H7 (cell line): ENCODE data around the gene KATNAL1. TPM values are rescaled to one million over a fixed set of nuclear protein-coding genes. Genes with fewer than 3 reads are reported as not detected.
"Not testable (repeated sequence)": the region's sequence is repeated elsewhere in the genome, so short reads cannot be mapped to it uniquely, and the experiment has no call there.

ENCODE experiments used
- DNase-seq: peaks from one replicate; pipeline ENCODE4 v3.0.0; 2012
- H3K27me3 ChIP-seq: 2 replicates; pipeline ENCODE4 v1.6.0; 2011; ENCODE audit warnings: mild to moderate bottlenecking, low read length; ENCODE audit not compliant: control insufficient read depth, insufficient read depth
- H3K36me3 ChIP-seq: replicated peaks from 2 replicates; pipeline ENCODE4 v1.5.1; 2011; ENCODE audit warnings: low read length; ENCODE audit not compliant: control insufficient read depth, insufficient read depth
- H3K4me3 ChIP-seq: 2 replicates; pipeline ENCODE4 v1.5.1; 2011; ENCODE audit warnings: low read depth, mild to moderate bottlenecking, control low read depth, low read length, moderate library complexity; ENCODE audit not compliant: insufficient read depth
- total RNA-seq: library from RNA; depleted of rRNA; stranded (reverse); fragments of >200 nt; shearing (Covaris generic); gene quantifications from 2 replicates; pipeline ENCODE4 v1.2.3, GENCODE V29; 2014

KATNAL1 gene
- total RNA-seq, 1 experiment from 2014 or later = 12.1 TPM

DNA sequence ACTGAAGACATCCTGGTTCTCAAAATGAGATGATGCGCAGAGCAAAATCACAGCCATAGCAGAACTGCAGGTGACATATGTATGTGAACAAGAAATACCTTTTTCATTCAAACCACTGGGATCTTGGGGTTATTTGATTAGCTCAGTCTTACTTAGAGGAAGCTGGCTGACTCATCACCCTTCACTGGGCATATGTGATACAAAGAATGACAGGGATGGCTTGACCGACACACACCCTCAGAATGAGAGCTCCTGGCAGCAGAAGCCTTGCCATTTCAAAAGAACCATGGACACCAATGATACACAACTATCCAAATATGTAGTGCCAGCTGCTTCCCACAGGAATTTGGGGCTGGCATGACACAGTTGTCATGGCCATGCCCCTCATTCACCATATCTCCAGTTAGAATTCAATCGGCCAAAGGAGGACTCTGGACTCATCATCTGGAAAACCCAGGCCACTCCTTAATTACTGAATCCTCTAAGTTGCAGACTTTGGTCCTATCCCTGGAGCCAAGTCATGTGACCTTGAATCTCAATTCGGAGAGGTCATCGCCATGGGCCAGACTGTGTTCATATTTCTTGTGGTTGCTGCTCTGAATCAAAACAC, 115.8 kb downstream of the KATNAL1 start:
- no peak overlapping the region for H3K4me3 ChIP-seq
- no peaks in the 10 kb centered on the region for H3K36me3 ChIP-seq
- DNase-seq = no peak
- H3K27me3 ChIP-seq = no peaks in the 10 kb centered on the region

- H3K4me3 ChIP-seq = no peak overlapping the region
- H3K27me3 ChIP-seq = no peaks in the 10 kb centered on the region
- H3K36me3 ChIP-seq = no peaks in the 10 kb centered on the region
- DNase-seq = peak; percentile 35
Measured at GRCh38 chr13:30186634-30187415, 120.5 kb downstream of the KATNAL1 start.

GRCh38 chr13:30181888-30182651, 125.3 kb downstream of the KATNAL1 start:
- H3K4me3 ChIP-seq = no peak overlapping the region
- no peaks in the 10 kb centered on the region for H3K36me3 ChIP-seq
- H3K27me3 ChIP-seq = no peaks in the 10 kb centered on the region
- DNase-seq = peak; percentile 46

DNA sequence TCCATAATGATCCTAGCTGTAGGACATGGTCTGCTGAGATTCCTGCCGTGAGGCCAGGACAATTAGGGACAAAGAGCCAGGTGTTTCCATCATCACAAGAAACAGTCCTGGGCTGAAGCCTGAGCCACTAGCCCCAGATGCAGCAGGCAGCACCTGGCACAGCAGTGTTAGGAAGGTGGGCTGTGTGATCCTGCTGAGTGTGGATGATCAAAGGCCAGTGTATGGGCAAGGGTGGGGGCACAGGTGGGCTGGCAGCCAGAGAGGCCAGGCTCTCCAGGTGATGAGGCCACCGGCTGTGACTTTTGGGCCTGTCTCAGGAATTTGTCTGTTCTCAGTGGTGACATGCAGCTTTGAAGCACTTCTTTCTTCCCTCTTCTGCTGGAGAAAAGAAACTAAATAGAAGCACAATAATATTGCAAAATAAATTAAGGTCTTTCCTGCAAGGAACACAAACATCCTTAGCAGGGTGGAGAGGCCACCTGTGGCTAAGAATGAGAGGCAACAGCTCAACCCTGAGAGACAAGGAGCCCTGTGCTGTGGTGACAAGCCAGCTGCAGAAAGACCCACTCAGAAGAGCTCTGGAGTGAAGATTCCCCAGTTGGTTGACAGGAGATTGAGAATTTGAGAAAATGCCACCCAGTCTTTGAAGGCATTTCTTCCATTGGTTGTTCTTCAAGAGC, 127.6 kb downstream of the KATNAL1 start:
- Histone ChIP-seq H3K27me3 (no peaks in the 10 kb centered on the region), H3K4me3 (no peak overlapping the region), H3K36me3 (no peaks in the 10 kb centered on the region)
- DNase-seq = no peak

- Histone ChIP-seq H3K36me3 (no peaks in the 10 kb centered on the region), H3K4me3 (no peak overlapping the region), H3K27me3 (no peaks in the 10 kb centered on the region)
- DNase-seq = no peak
Measured at GRCh38 chr13:30178976-30179375, 128.4 kb downstream of the KATNAL1 start.

DNA sequence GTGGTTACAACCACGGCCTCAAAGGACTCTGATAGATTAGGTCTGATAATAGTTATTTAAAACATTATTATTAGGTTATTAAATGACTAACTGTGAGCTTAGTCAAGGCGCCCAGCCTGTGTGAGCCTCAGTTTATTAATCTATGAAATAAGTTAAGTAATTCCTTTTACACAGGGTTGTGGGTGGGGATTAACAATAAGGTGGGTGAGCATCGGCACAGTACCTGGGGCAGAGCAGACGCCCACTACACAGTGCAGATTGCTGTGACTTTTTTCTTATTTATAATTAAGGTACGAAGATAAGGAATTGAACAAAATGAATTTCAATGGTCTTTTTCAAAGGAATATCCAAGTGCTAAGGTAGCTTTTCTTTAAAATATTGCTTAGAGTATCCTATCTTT, 132.2 kb downstream of the KATNAL1 start:
- no peak overlapping the region for H3K4me3 ChIP-seq
- no peaks in the 10 kb centered on the region for H3K36me3 ChIP-seq
- no peaks in the 10 kb centered on the region for H3K27me3 ChIP-seq
- DNase-seq = no peak

DNA sequence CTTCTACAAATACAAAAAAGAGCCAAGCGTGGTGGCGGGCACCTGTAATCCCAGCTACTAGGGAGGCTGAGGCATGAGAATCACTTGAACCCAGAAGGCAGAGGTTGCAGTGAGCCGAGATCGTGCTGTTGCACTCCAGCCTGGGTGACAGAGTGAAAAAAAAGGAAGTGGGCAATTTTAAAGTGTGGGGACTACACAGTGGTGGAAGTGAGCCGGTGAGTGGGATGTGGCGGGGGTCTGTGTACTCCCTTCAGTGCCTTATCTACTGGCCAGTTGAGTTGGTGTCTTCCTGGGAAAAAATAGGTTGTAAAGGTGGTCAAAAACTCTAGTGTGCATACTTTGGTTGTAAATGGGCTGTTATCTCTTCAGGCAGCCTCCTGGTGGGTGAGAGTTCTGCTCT, 133.1 kb downstream of the KATNAL1 start:
- not testable (repeated sequence) for H3K4me3 ChIP-seq, DNase-seq, H3K36me3 ChIP-seq, H3K27me3 ChIP-seq

DNA sequence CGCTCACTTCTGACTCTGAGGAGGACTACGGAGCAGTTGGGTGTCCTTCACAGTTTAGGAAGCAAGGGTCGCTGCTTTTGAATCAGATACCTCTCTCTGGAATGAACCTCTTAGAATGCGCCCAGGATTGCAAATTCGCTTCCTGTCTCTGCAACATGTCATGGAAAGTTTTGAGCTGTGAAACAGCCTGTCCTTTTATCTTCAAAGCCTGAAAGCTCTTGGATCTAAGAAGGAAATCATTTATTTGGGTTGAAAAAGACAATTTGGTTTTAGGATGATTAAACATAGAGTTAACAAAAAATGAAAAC, 134.1 kb downstream of the KATNAL1 start:
- H3K4me3 ChIP-seq = no peak overlapping the region
- H3K36me3 ChIP-seq = no peaks in the 10 kb centered on the region
- H3K27me3 ChIP-seq = no peaks in the 10 kb centered on the region
- DNase-seq = no peak

DNA sequence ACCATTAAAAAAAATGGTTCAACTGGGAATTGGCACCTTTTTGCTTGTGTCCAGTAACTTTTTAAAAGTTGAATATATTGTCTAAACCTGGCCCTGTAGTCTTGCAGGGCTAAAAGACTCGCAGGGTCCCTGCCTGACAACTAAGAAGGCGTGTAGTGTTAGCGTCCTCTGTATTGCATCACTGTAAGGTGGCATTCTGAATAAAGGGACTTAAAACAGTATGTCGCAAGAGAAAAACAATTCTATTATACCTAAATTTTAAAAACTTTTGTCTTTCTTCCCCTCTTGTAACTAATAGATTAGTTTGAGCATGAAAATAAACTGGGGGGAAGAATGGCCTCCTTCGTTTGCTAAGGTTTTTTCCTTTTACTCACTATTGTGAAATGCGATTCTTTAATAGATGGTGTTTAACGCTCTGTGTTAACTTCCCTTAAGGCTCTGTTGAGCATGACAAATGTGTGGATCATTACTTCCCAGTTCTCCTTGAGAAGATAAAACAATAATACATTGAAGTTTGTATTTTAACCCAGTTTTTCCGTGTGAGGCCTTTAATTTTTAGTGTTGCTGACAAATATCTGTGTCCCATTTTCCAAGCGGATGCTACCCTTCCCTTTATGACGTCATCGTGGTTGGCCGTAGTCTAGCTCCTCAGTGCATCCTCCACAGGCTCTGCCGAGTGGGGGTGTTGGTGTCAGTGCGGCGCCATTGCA, 134.6 kb downstream of the KATNAL1 start:
- H3K27me3 ChIP-seq = no peaks in the 10 kb centered on the region
- no peak for DNase-seq
- H3K4me3 ChIP-seq = no peak overlapping the region
- no peaks in the 10 kb centered on the region for H3K36me3 ChIP-seq

- Histone ChIP-seq H3K27me3 (no peaks in the 10 kb centered on the region), H3K4me3 (no peak overlapping the region), H3K36me3 (no peaks in the 10 kb centered on the region)
- no peak for DNase-seq
Measured at GRCh38 chr13:30170569-30170968, 136.8 kb downstream of the KATNAL1 start.

DNA sequence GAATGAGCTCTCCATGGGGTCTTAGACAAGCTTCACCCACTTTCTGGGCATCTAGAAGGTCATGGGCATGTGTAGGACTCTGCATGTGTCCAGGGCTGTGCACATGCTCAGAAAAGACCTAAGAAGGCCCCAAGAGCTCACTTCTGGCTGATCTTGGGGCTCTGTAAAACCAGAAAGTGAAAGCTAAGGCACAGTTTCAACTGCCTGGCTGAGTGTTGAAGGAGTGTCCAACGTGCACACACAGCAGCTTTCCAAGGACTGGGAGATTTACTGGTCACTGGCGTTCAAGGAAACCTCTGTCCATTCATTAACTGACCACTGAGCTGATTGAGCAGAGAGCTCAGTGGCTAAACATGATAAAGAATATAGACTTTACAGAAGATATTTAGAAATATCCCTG, 137.9 kb downstream of the KATNAL1 start:
- Histone ChIP-seq H3K4me3 (no peak overlapping the region), H3K36me3 (no peaks in the 10 kb centered on the region), H3K27me3 (no peaks in the 10 kb centered on the region)
- no peak for DNase-seq

- no peaks in the 10 kb centered on the region for H3K36me3 ChIP-seq
- no peaks in the 10 kb centered on the region for H3K27me3 ChIP-seq
- no peak for DNase-seq
- H3K4me3 ChIP-seq = no peak overlapping the region
Measured at GRCh38 chr13:30165796-30166195, 141.6 kb downstream of the KATNAL1 start.

DNA sequence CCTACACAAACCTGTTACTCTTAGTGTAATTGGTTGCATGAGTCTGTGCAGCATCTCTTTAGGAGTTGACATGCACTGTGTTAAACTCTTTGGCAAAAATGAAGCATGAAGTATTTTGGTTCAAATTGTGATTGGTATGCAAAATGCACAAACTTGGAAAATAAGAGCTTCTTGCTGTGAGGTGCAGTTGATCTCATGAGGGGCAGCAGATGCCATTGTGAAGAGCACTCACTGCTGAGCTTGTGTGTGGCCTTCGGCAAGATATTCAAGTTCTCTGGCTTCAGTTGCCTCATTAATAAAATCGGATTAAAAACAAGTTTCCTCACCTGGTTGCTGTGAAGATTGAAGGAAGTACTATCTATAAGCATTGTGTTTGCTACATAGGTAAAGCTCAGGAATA, 142.3 kb downstream of the KATNAL1 start:
- Histone ChIP-seq H3K4me3 (no peak overlapping the region), H3K36me3 (no peaks in the 10 kb centered on the region), H3K27me3 (no peaks in the 10 kb centered on the region)
- DNase-seq = no peak

DNA sequence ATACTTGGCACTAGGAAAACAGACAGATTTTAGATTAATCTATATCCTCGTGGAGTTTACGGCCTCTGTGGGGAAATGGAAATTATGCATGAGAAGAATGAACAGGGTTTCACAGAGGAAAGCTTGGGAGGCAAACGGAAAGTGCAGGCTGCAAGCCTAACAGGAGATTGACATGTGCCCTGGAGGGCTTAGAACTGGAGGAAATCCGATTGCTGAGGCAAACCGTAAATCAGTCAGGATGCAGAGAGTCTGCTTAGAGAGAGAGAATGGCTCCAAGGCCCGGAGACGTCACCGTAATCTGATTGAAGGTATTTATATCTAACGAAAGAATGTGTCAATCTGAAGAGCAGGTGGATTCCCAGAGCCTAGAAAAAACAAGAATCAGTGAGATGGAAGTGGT, 143.2 kb downstream of the KATNAL1 start:
- H3K4me3 ChIP-seq = no peak overlapping the region
- H3K36me3 ChIP-seq = no peaks in the 10 kb centered on the region
- no peak for DNase-seq
- no peaks in the 10 kb centered on the region for H3K27me3 ChIP-seq
